ENCODE results near the gene TNPO2. TPM values are rescaled to one million over a fixed set of nuclear protein-coding genes. Genes with fewer than 3 reads are reported as not detected.

Gene TNPO2
- total and polyA plus RNA-seq, 4 experiments from 2014 or later, result 0.60 to 67.2 (median 33.9) TPM

- DNase-seq, result peak; percentile 63 to 83 (median 69)
- H3K4me3 Mint-ChIP-seq, result peak overlapping the region in 1 of 8 donors; percentile 48
- H3K36me3 Mint-ChIP-seq, result peaks cover 0 to 5% of the 10 kb centered on the region in 2 donors
- Histone ChIP-seq H3K36me3 (ENCODE audit: insufficient read depth, low read length) (no peaks in the 10 kb centered on the region), H3K27ac (ENCODE audit: low read depth, low read length) (no peak overlapping the region), H3K4me3 (ENCODE audit: low read length in 2 of 2) (no peak overlapping the region), H3K4me1 (ENCODE audit: insufficient read depth, low read length) (no peaks in the 10 kb centered on the region), H3K27me3 (ENCODE audit: insufficient read depth, low read length) (no peaks in the 10 kb centered on the region), H3K9me3 (ENCODE audit: control insufficient read depth in 1 of 2, low read length in 2 of 2) (no peaks in the 10 kb centered on the region)
- no peaks in the 10 kb centered on the region for H3K27me3 Mint-ChIP-seq
- POLR2A ChIA-PET (ENCODE audit: partially characterized antibody), result interaction anchor here (0.8 to 3.6 kb wide), 8 partner anchors 10 to 199 kb away, joined by 3 to 30 read pairs (median 4); partner anchors contain the start of genes HOOK2 and JUNB
- intact Hi-C loops (cut with micrococcal nuclease), result loop anchor here (1.0 kb wide), 3 partner anchors 9 to 81 kb away; partner anchors contain the start of gene HOOK2
- H3K4me1 Mint-ChIP-seq, result peaks cover 2 to 14% (median 6%) of the 10 kb centered on the region in 4 donors
- CTCF ChIA-PET (ENCODE audit: partially characterized antibody), result interaction anchor here (0.7 to 27.8 kb wide), 13 partner anchors 10 to 107 kb away, joined by 3 to 906 read pairs (median 5); partner anchors contain the start of genes HOOK2, JUNB, PRDX2 and RNASEH2A
- H3K9me3 Mint-ChIP-seq, result peaks cover 0 to 2% (median 0%) of the 10 kb centered on the region in 8 donors
- H3K27ac Mint-ChIP-seq, result peak overlapping the region in 1 of 7 donors; percentile 42
Observed at GRCh38 chr19:12766051-12766521, 42.4 kb upstream of the TNPO2 start.

- H3K27ac Mint-ChIP-seq, result no peak overlapping the region
- no peaks in the 10 kb centered on the region for H3K4me1 ChIP-seq (ENCODE audit: insufficient read depth, low read length)
- no peak overlapping the region for H3K4me3 ChIP-seq (ENCODE audit: low read length in 2 of 2)
- CTCF ChIA-PET (ENCODE audit: partially characterized antibody), result interaction anchor here (0.5 to 27.8 kb wide), 8 partner anchors 11 to 402 kb away, joined by 3 to 906 read pairs (median 4); partner anchors contain the start of genes HOOK2, JUNB, PRDX2 and RNASEH2A
- peaks cover 4 to 11% (median 7%) of the 10 kb centered on the region in 4 donors for H3K4me1 Mint-ChIP-seq
- H3K27me3 Mint-ChIP-seq, result no peaks in the 10 kb centered on the region
- H3K36me3 ChIP-seq (ENCODE audit: insufficient read depth, low read length), result no peaks in the 10 kb centered on the region
- intact Hi-C loops (cut with micrococcal nuclease), result no loop called here
- POLR2A ChIA-PET (ENCODE audit: partially characterized antibody), result interaction anchor here (0.8 to 3.6 kb wide), 5 partner anchors 17 to 83 kb away, joined by 3 to 30 read pairs (median 10); partner anchors contain the start of gene JUNB
- no peak for DNase-seq
- H3K4me3 Mint-ChIP-seq, result no peak overlapping the region
- no peak overlapping the region for H3K27ac ChIP-seq (ENCODE audit: low read depth, low read length)
- no peaks in the 10 kb centered on the region for H3K27me3 ChIP-seq (ENCODE audit: insufficient read depth, low read length)
- H3K36me3 Mint-ChIP-seq, result peaks cover 0 to 5% of the 10 kb centered on the region in 2 donors
- H3K9me3 Mint-ChIP-seq, result peaks cover 0 to 2% (median 0%) of the 10 kb centered on the region in 8 donors
- H3K9me3 ChIP-seq (ENCODE audit: control insufficient read depth in 1 of 2, low read length in 2 of 2), result no peaks in the 10 kb centered on the region
Observed at GRCh38 chr19:12764698-12765097, 41.0 kb upstream of the TNPO2 start.

GRCh38 chr19:12763100-12763499 is 39.4 kb upstream of the TNPO2 start:
- Mint-ChIP-seq H3K27me3 (peaks cover 0 to 1% of the 10 kb centered on the region in 2 donors), H3K4me3 (no peak overlapping the region), H3K36me3 (peaks cover 0 to 5% of the 10 kb centered on the region in 2 donors), H3K27ac (no peak overlapping the region), H3K9me3 (peaks cover 0 to 2% (median 0%) of the 10 kb centered on the region in 8 donors), H3K4me1 (peaks cover 2 to 8% (median 4%) of the 10 kb centered on the region in 4 donors)
- H3K36me3 ChIP-seq (ENCODE audit: insufficient read depth, low read length), result no peaks in the 10 kb centered on the region
- no peaks in the 10 kb centered on the region for H3K27me3 ChIP-seq (ENCODE audit: insufficient read depth, low read length)
- ChIA-PET POLR2A (ENCODE audit: partially characterized antibody) (interaction anchor here (2.8 kb wide), 1 partner anchor 29 kb away, joined by 10 read pairs; no protein-coding TSS in a partner anchor), CTCF (ENCODE audit: partially characterized antibody) (interaction anchor here (1.0 to 27.8 kb wide), 5 partner anchors 13 to 91 kb away, joined by 3 to 906 read pairs (median 44); partner anchors contain the start of genes GET3, HOOK2, JUNB and PRDX2)
- no peaks in the 10 kb centered on the region for H3K9me3 ChIP-seq (ENCODE audit: control insufficient read depth in 1 of 2, low read length in 2 of 2)
- intact Hi-C loops (cut with micrococcal nuclease), result no loop called here
- H3K4me1 ChIP-seq (ENCODE audit: insufficient read depth, low read length), result no peaks in the 10 kb centered on the region
- no peak for DNase-seq
- no peak overlapping the region for H3K4me3 ChIP-seq (ENCODE audit: low read length in 2 of 2)
- no peak overlapping the region for H3K27ac ChIP-seq (ENCODE audit: low read depth, low read length)

- intact Hi-C loops (cut with micrococcal nuclease), result loop anchor here (1.0 kb wide), 4 partner anchors 37 to 195 kb away; no protein-coding TSS in a partner anchor
Observed at GRCh38 chr19:12759686-12760085, 36.0 kb upstream of the TNPO2 start.

GRCh38 chr19:12757544-12758274 is 34.0 kb upstream of the TNPO2 start:
- DNase-seq, result peak in 4 of 5 donors; percentile 56 to 61 (median 58)
- POLR2A ChIA-PET (ENCODE audit: partially characterized antibody), result interaction anchor here (0.7 to 2.5 kb wide), 6 partner anchors 24 to 83 kb away, joined by 3 to 8 read pairs (median 4); partner anchors contain the start of genes JUNB and TRIR
- H3K4me1 ChIP-seq (ENCODE audit: insufficient read depth, low read length), result peaks cover 3% of the 10 kb centered on the region
- H3K27ac ChIP-seq (ENCODE audit: low read depth, low read length), result no peak overlapping the region
- CTCF ChIA-PET (ENCODE audit: partially characterized antibody), result interaction anchor here (0.6 to 27.8 kb wide), 24 partner anchors 10 to 573 kb away, joined by 3 to 906 read pairs (median 6); partner anchors contain the start of genes FBXW9, GET3, JUNB and PRDX2
- Mint-ChIP-seq H3K27me3 (peaks cover 1 to 7% of the 10 kb centered on the region in 2 donors), H3K4me1 (peaks cover 4 to 10% (median 5%) of the 10 kb centered on the region in 4 donors), H3K36me3 (no peaks in the 10 kb centered on the region), H3K9me3 (no peaks in the 10 kb centered on the region), H3K27ac (no peak overlapping the region), H3K4me3 (peak overlapping the region in 5 of 8 donors; percentile 5 to 41 (median 32))
- no peaks in the 10 kb centered on the region for H3K9me3 ChIP-seq (ENCODE audit: control insufficient read depth in 1 of 2, low read length in 2 of 2)
- no peaks in the 10 kb centered on the region for H3K36me3 ChIP-seq (ENCODE audit: insufficient read depth, low read length)
- H3K27me3 ChIP-seq (ENCODE audit: insufficient read depth, low read length), result no peaks in the 10 kb centered on the region
- intact Hi-C loops (cut with micrococcal nuclease), result loop anchor here (1.0 kb wide), 1 partner anchor 40 kb away; no protein-coding TSS in a partner anchor
- H3K4me3 ChIP-seq (ENCODE audit: low read length in 2 of 2), result no peak overlapping the region

More at GRCh38 chr19:12759686-12760085, 36.0 kb upstream of the TNPO2 start:
- H3K4me3 Mint-ChIP-seq, result no peak overlapping the region
- POLR2A ChIA-PET (ENCODE audit: partially characterized antibody), result interaction anchor here (1.0 to 2.6 kb wide), 5 partner anchors 18 to 36 kb away, joined by 3 to 15 read pairs (median 3); partner anchors contain the start of genes GET3 and JUNB
- CTCF ChIA-PET (ENCODE audit: partially characterized antibody), result interaction anchor here (1.0 to 27.8 kb wide), 20 partner anchors 10 to 120 kb away, joined by 3 to 906 read pairs (median 6); partner anchors contain the start of genes GET3, JUNB, PRDX2 and RNASEH2A
- Histone ChIP-seq H3K27me3 (ENCODE audit: insufficient read depth, low read length) (no peaks in the 10 kb centered on the region), H3K9me3 (ENCODE audit: control insufficient read depth in 1 of 2, low read length in 2 of 2) (no peaks in the 10 kb centered on the region), H3K27ac (ENCODE audit: low read depth, low read length) (no peak overlapping the region), H3K4me1 (ENCODE audit: insufficient read depth, low read length) (peaks cover 3% of the 10 kb centered on the region), H3K36me3 (ENCODE audit: insufficient read depth, low read length) (no peaks in the 10 kb centered on the region), H3K4me3 (ENCODE audit: low read length in 2 of 2) (no peak overlapping the region)
- H3K27ac Mint-ChIP-seq, result no peak overlapping the region
- DNase-seq, result no peak
- H3K36me3 Mint-ChIP-seq, result no peaks in the 10 kb centered on the region
- H3K4me1 Mint-ChIP-seq, result peaks cover 4 to 10% (median 5%) of the 10 kb centered on the region in 4 donors
- H3K9me3 Mint-ChIP-seq, result no peaks in the 10 kb centered on the region
- peaks cover 1 to 2% of the 10 kb centered on the region in 2 donors for H3K27me3 Mint-ChIP-seq

- Histone ChIP-seq H3K27me3 (ENCODE audit: insufficient read depth, low read length) (no peaks in the 10 kb centered on the region), H3K9me3 (ENCODE audit: control insufficient read depth in 1 of 2, low read length in 2 of 2) (no peaks in the 10 kb centered on the region), H3K36me3 (ENCODE audit: insufficient read depth, low read length) (no peaks in the 10 kb centered on the region), H3K4me1 (ENCODE audit: insufficient read depth, low read length) (peaks cover 3% of the 10 kb centered on the region), H3K27ac (ENCODE audit: low read depth, low read length) (no peak overlapping the region), H3K4me3 (ENCODE audit: low read length in 2 of 2) (no peak overlapping the region)
- intact Hi-C loops (cut with micrococcal nuclease), result no loop called here
- H3K27ac Mint-ChIP-seq, result no peak overlapping the region
- ChIA-PET POLR2A (ENCODE audit: partially characterized antibody) (interaction anchor here (2.5 kb wide), 1 partner anchor 36 kb away, joined by 8 read pairs; the partner anchor contains the start of gene JUNB), CTCF (ENCODE audit: partially characterized antibody) (interaction anchor here (0.6 to 8.0 kb wide), 6 partner anchors 19 to 91 kb away, joined by 3 to 126 read pairs (median 9); partner anchors contain the start of genes GET3, TNPO2 and TRIR)
- peaks cover 4 to 8% (median 5%) of the 10 kb centered on the region in 4 donors for H3K4me1 Mint-ChIP-seq
- peaks cover 1 to 7% of the 10 kb centered on the region in 2 donors for H3K27me3 Mint-ChIP-seq
- no peak for DNase-seq
- no peak overlapping the region for H3K4me3 Mint-ChIP-seq
- no peaks in the 10 kb centered on the region for H3K36me3 Mint-ChIP-seq
- H3K9me3 Mint-ChIP-seq, result no peaks in the 10 kb centered on the region
Observed at GRCh38 chr19:12756150-12756883, 32.6 kb upstream of the TNPO2 start.
